Measurements from ENCODE around the gene NUP62.

Gene NUP62

GRCh38 chr19:49881672-49882394 lies 47.5 kb downstream of the NUP62 start:
- no peak for DNase-seq

- DNase-seq, result no peak
These were observed 48.1 kb downstream of the NUP62 start for GRCh38 chr19:49881186-49881585.

- no peak for DNase-seq
These were observed 49.0 kb downstream of the NUP62 start for GRCh38 chr19:49880162-49880869.

- no peak for DNase-seq
These were observed 49.9 kb downstream of the NUP62 start for GRCh38 chr19:49879243-49879963.

GRCh38 chr19:49878744-49879070 lies 50.6 kb downstream of the NUP62 start:
- DNase-seq, result no peak

GRCh38 chr19:49877879-49878743 lies 51.2 kb downstream of the NUP62 start:
- no peak for DNase-seq

- peak; percentile 100 for DNase-seq
These were observed 52.1 kb downstream of the NUP62 start, which contains the start of the genes AKT1S1 and TBC1D17 for GRCh38 chr19:49877020-49877878. TSS of gene AKT1S1 (minus strand) at chr19:49877355. CDS start at chr19:49873295, 4,060 bp downstream. TSS of gene TBC1D17 (plus strand) at chr19:49877702. CDS start at chr19:49877724, 22 bp downstream.

- no peak for DNase-seq
These were observed 52.8 kb downstream of the NUP62 start for GRCh38 chr19:49876422-49877019.

- peak; percentile 78 for DNase-seq
These were observed 53.4 kb downstream of the NUP62 start for GRCh38 chr19:49875857-49876421.

- no peak for DNase-seq
These were observed 54.1 kb downstream of the NUP62 start for GRCh38 chr19:49875177-49875576.

GRCh38 chr19:49874503-49875157 lies 54.7 kb downstream of the NUP62 start:
- DNase-seq, result no peak

GRCh38 chr19:49873834-49874233 lies 55.5 kb downstream of the NUP62 start:
- no peak for DNase-seq

- no peak for DNase-seq
These were observed 56.2 kb downstream of the NUP62 start for GRCh38 chr19:49873129-49873521.

- DNase-seq, result no peak
These were observed 56.8 kb downstream of the NUP62 start for GRCh38 chr19:49872245-49873128.

- no peak for DNase-seq
These were observed 57.8 kb downstream of the NUP62 start for GRCh38 chr19:49871349-49871985.

GRCh38 chr19:49870309-49870901 lies 58.9 kb downstream of the NUP62 start:
- no peak for DNase-seq

- DNase-seq, result peak; percentile 97
These were observed 59.6 kb downstream of the NUP62 start for GRCh38 chr19:49869484-49870308.

All from right kidney (tissue), 1 donor.